ENCODE results near the gene ING4. TPM values are rescaled to one million over a fixed set of nuclear protein-coding genes. Genes with fewer than 3 reads are reported as not detected.

ING4 gene
- total and polyA plus RNA-seq, 2 of the 13 experiments (the other 11 are each of a cell fraction or from before 2014, with no cell fraction given), result 14.4 to 32.4 TPM

DNA sequence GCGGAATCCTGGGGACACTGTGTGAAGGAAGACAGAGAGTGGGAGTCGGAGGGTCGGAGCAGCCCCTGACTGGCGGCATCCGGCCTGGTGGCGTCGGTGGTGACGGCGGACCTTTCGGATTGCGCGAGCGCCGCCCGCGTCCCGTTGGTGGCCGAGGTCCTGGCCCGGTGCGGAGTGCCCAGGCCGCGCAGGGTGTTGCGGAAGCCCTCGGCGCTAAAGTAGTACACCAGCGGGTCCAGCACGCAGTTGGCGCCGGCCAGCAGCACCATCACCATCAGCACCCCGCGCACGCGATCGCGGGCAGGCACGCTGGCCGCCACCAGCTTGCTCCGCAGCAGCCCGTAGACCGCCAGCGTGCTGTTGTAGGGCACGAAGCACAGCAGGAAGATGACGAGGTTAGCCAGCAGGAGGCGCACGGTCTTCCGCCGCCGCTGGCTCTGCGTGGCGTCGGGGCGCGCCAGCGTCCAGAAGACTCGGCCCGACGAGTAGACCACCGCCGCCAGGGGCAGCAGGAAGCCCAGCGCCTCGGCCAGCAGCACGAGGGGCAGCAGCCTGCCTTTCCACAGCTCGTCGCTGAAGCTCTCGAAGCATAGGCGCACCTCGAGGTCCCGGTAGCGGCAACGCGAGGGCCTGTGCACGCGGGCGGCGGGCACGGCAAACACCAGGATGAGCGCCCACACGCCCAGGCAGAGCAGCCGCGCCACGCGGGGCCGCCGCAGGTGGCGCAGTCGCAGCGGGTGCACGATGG lies 42.6 kb downstream of the ING4 start:
- no peaks in the 10 kb centered on the region for H3K79me2 ChIP-seq (ENCODE audit: insufficient read depth, low read length)
- no peaks in the 10 kb centered on the region for H3K36me3 ChIP-seq (replicated peaks in 1 of 2; ENCODE audit: control insufficient read depth in 1 of 2, insufficient read depth in 2 of 2, low read length in 2 of 2)
- no peaks in the 10 kb centered on the region for H3K27me3 ChIP-seq (ENCODE audit: control insufficient read depth in 1 of 2, insufficient read depth in 2 of 2, low read length in 2 of 2)
- BruUV-seq (replicated peaks), result no TSS peak
- CTCF ChIA-PET (ENCODE audit: low intra/inter-chr PET ratio, low total read pairs), result no interaction called here
- WGBS (ENCODE audit: low lambda C conversion rate), result 91% methylated on average over 35 of the region's 88 CpGs
- H3K4me2 ChIP-seq (ENCODE audit: low read depth, low read length), result no peak overlapping the region
- DNase-seq (ENCODE audit: low spot score) (no peak), FAIRE-seq (no peak), ATAC-seq (no peak)
- TF ChIP-seq, protein P1, sequence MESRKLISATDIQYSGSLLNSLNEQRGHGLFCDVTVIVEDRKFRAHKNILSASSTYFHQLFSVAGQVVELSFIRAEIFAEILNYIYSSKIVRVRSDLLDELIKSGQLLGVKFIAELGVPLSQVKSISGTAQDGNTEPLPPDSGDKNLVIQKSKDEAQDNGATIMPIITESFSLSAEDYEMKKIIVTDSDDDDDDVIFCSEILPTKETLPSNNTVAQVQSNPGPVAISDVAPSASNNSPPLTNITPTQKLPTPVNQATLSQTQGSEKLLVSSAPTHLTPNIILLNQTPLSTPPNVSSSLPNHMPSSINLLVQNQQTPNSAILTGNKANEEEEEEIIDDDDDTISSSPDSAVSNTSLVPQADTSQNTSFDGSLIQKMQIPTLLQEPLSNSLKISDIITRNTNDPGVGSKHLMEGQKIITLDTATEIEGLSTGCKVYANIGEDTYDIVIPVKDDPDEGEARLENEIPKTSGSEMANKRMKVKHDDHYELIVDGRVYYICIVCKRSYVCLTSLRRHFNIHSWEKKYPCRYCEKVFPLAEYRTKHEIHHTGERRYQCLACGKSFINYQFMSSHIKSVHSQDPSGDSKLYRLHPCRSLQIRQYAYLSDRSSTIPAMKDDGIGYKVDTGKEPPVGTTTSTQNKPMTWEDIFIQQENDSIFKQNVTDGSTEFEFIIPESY (CRISPR knock-in tag; IDR thresholded peaks at IDR 0.05), result peak; percentile 88
- TF ChIP-seq ZNF367 (CRISPR knock-in tag; IDR thresholded peaks at IDR 0.05; ENCODE audit: borderline replicate concordance), result no peak
- no peak overlapping the region for H3K9ac ChIP-seq (ENCODE audit: insufficient read depth, low read depth, low read length)
- H3K4me3 ChIP-seq (replicated peaks in 1 of 3; ENCODE audit: insufficient read depth in 1 of 3, low read depth in 2 of 3, low read length in 3 of 3), result no peak overlapping the region
- intact Hi-C loops (cut with micrococcal nuclease; ENCODE audit: unreplicated experiment) (no loop called here), in situ Hi-C loops (cut with HindIII; ENCODE audit: extremely low pct_ligation_motif_present, low pct_unique_long_range_greater_than_20kb) (no loop called here)
- no peak overlapping the region for H3K27ac ChIP-seq (ENCODE audit: extremely low read length, insufficient read depth, low read length)
- POLR2A ChIA-PET, result no interaction called here
- H2AFZ ChIP-seq (ENCODE audit: low read length), result no peak overlapping the region
- no peaks in the 10 kb centered on the region for H3K9me3 ChIP-seq (ENCODE audit: low read length)
- H3K4me1 ChIP-seq (ENCODE audit: insufficient read depth, low read length), result peaks cover 18% of the 10 kb centered on the region
- no peaks in the 10 kb centered on the region for H4K20me1 ChIP-seq (ENCODE audit: insufficient read depth, low read length)

DNA sequence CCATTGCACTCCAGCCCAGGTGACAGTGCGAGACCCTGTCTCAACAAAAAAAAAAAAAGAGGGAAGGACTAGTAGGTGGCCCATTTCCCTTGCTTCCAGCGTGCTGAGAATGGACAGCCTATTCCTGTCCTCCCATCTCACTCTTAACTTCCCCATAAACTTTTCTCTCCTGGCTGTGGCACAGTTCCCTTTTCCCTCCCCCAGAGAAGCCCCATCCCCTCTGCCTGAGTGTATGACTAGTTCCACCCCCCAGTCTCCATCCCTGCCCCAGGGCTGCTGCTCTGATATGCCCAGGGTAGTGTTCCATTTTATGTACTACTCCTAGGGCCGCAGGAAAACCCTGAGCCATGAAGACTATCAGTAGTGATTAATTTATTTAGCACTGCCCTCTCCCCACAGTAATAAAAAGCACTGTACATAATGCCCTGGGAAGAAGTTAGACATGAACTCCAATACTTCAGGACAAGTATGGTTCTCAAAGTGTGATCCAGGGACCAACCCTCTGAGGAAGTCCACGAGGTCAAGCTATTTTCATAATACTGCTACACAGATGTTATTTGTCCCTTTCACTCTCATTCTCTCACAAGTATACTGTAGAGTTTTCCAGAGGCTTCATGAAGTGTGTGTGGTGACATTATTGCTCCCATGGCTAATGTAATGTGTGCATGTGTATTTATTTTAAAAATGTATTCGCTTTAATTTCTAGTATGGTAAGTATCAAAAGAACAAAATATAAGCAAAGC lies 44.3 kb downstream of the ING4 start:
- 31% methylated on average over 5 of the region's 5 CpGs for WGBS (ENCODE audit: low lambda C conversion rate)
- in situ Hi-C loops (cut with HindIII; ENCODE audit: extremely low pct_ligation_motif_present, low pct_unique_long_range_greater_than_20kb) (loop anchor here (5.0 kb wide), 1 partner anchor 79 kb away; no protein-coding TSS in a partner anchor), intact Hi-C loops (cut with micrococcal nuclease; ENCODE audit: unreplicated experiment) (loop anchor here (10.0 kb wide), 1 partner anchor 206 kb away; the partner anchor contains the start of genes GPR162 and P3H3)
- H3K36me3 ChIP-seq (replicated peaks in 1 of 2; ENCODE audit: control insufficient read depth in 1 of 2, insufficient read depth in 2 of 2, low read length in 2 of 2), result no peaks in the 10 kb centered on the region
- no peaks in the 10 kb centered on the region for H4K20me1 ChIP-seq (ENCODE audit: insufficient read depth, low read length)
- H3K79me2 ChIP-seq (ENCODE audit: insufficient read depth, low read length), result no peaks in the 10 kb centered on the region
- H3K9me3 ChIP-seq (ENCODE audit: low read length), result no peaks in the 10 kb centered on the region
- POLR2A ChIA-PET, result interaction anchor here (1.7 kb wide), 1 partner anchor 71 kb away, joined by 4 read pairs; the partner anchor contains the start of gene ZNF384
- no peak overlapping the region for H3K27ac ChIP-seq (ENCODE audit: extremely low read length, insufficient read depth, low read length)
- H2AFZ ChIP-seq (ENCODE audit: low read length), result no peak overlapping the region
- no peak overlapping the region for H3K4me2 ChIP-seq (ENCODE audit: low read depth, low read length)
- H3K4me1 ChIP-seq (ENCODE audit: insufficient read depth, low read length), result peaks cover 24% of the 10 kb centered on the region
- ATAC-seq (no peak), FAIRE-seq (no peak), DNase-seq (ENCODE audit: low spot score) (no peak)
- H3K27me3 ChIP-seq (ENCODE audit: control insufficient read depth in 1 of 2, insufficient read depth in 2 of 2, low read length in 2 of 2), result no peaks in the 10 kb centered on the region
- H3K9ac ChIP-seq (ENCODE audit: insufficient read depth, low read depth, low read length), result no peak overlapping the region
- CTCF ChIA-PET (ENCODE audit: low intra/inter-chr PET ratio, low total read pairs), result interaction anchor here (1.7 to 2.5 kb wide), 3 partner anchors 66 to 217 kb away, joined by 6 to 33 read pairs (median 15); no protein-coding TSS in a partner anchor
- BruUV-seq (replicated peaks), result no TSS peak
- H3K4me3 ChIP-seq (replicated peaks in 1 of 3; ENCODE audit: insufficient read depth in 1 of 3, low read depth in 2 of 3, low read length in 3 of 3), result no peak overlapping the region
- TF ChIP-seq TCF12 (IDR thresholded peaks at IDR 0.05) (no peak), TCF12 (CRISPR knock-in tag; IDR thresholded peaks at IDR 0.05) (no peak), NR2F1 (CRISPR knock-in tag; IDR thresholded peaks at IDR 0.05) (no peak), ZNF816 (CRISPR knock-in tag; IDR thresholded peaks at IDR 0.05; ENCODE audit: borderline replicate concordance) (no peak), ZFP36L1 (CRISPR knock-in tag; IDR thresholded peaks at IDR 0.05) (no peak), ZNF615 (CRISPR knock-in tag; IDR thresholded peaks at IDR 0.05; ENCODE audit: borderline replicate concordance) (no peak), ZNF572 (CRISPR knock-in tag; IDR thresholded peaks at IDR 0.05) (no peak), ZNF746 (CRISPR knock-in tag; IDR thresholded peaks at IDR 0.05) (no peak)
- TF ChIP-seq, protein P2, sequence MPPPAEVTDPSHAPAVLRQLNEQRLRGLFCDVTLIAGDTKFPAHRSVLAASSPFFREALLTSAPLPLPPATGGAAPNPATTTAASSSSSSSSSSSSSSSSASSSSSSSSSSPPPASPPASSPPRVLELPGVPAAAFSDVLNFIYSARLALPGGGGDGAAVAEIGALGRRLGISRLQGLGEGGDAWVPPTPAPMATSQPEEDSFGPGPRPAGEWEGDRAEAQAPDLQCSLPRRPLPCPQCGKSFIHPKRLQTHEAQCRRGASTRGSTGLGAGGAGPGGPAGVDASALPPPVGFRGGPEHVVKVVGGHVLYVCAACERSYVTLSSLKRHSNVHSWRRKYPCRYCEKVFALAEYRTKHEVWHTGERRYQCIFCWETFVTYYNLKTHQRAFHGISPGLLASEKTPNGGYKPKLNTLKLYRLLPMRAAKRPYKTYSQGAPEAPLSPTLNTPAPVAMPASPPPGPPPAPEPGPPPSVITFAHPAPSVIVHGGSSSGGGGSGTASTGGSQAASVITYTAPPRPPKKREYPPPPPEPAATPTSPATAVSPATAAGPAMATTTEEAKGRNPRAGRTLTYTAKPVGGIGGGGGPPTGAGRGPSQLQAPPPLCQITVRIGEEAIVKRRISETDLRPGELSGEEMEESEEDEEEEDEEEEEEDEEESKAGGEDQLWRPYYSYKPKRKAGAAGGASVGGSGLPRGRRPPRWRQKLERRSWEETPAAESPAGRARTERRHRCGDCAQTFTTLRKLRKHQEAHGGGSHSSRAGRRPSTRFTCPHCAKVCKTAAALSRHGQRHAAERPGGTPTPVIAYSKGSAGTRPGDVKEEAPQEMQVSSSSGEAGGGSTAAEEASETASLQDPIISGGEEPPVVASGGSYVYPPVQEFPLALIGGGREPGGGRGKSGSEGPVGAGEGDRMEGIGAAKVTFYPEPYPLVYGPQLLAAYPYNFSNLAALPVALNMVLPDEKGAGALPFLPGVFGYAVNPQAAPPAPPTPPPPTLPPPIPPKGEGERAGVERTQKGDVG (CRISPR knock-in tag; IDR thresholded peaks at IDR 0.05; ENCODE audit: borderline replicate concordance), result no peak
